GM12873 (cell line): ENCODE data around the gene PRADC1.

ENCODE experiments used
- TF ChIP-seq, protein P1 (sequence below): IDR thresholded peaks from 2 replicates; pipeline ENCODE4 v1.5.1; 2012; ENCODE audit warnings: low read depth, mild to moderate bottlenecking, moderate library complexity, low read length, control low read depth; ENCODE audit not compliant: insufficient read depth; ENCODE audit errors: missing control alignments

Gene PRADC1

DNA sequence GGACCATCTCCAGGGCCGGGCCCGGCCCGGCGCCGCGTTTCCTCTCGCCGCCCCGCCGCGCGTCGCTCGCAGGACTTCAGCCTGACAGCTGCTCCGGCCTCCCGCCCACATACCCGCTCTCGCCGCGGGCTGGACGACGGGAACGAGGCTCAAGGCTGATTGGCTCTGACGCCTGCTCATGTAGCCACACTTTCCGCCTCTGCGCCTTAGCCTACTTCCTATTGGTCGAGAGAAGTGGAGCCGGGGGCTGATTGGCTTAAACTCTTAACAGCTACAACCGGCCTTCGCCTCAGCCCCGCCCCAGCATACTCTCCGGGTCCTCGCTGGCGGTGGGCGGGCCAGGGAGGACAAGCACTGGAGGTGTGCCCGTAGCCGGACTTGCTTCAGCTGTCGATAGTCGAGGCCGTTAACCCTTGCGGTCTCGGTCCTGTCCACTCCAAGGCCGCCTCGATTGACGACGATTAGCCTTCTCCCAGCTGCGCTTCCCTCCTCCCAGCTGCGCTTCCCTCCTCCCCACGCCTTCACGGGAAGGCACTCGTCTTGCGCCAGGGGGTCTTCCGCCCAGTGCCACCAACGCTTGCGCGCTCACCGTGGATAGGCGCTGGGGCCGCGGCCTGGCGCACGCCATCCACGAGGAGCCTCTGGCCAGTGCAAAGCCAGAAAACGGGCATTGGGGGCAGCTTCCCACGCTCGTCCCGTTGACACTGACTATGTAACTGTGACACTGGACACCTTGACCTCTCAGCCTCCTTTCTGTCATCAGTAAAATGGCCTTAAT lies at the start of gene PRADC1:
Gene PRADC1 (minus strand): TSS at position 86 of the 778 bp plus-strand sequence. CDS start 79 bp downstream, at position 7.
- TF ChIP-seq, protein P1, sequence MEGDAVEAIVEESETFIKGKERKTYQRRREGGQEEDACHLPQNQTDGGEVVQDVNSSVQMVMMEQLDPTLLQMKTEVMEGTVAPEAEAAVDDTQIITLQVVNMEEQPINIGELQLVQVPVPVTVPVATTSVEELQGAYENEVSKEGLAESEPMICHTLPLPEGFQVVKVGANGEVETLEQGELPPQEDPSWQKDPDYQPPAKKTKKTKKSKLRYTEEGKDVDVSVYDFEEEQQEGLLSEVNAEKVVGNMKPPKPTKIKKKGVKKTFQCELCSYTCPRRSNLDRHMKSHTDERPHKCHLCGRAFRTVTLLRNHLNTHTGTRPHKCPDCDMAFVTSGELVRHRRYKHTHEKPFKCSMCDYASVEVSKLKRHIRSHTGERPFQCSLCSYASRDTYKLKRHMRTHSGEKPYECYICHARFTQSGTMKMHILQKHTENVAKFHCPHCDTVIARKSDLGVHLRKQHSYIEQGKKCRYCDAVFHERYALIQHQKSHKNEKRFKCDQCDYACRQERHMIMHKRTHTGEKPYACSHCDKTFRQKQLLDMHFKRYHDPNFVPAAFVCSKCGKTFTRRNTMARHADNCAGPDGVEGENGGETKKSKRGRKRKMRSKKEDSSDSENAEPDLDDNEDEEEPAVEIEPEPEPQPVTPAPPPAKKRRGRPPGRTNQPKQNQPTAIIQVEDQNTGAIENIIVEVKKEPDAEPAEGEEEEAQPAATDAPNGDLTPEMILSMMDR = no peak

GRCh38 chr2:73281244-73281643 lies 48.2 kb upstream of the PRADC1 start:
- TF ChIP-seq, protein P1 = no peak

DNA sequence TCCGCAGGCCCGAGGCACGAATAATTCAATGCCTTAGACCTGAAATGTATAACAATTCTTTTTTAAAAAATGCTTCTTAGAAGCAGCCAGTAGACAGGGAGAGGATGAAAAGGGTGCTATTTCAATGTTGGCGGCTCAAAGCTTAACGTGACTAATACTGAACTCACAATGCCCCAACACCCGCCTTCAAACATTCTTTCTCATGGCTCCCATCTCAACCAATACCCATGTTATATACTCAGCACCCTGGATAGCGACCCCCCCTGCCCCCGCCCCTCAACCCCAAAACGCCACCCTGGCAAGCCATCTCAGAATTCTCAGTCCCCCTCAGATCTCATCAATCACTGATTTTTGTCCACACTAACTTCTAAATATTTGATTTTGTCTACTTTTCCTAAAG lies 46.8 kb upstream of the PRADC1 start:
- TF ChIP-seq, protein P1 = no peak

DNA sequence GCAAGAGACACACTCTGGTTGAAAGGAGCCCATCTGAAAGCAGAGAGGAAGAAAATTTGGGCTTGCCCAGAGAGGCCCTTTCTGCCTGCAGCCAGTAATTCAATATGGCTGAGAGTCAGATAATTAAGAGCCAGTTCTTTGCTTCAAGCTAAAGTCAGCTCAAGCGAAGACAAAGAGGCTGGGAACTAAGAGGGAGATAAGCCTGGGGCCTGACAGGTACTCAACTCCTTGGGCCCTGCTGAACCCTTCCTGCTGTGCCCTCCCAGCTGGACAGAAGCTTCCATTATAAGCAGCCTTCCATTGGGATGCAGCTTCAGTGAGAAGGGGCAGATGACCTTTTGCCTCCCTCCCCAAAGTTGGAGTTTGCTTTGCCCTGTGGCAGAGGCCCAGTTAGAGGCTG lies 39.2 kb upstream of the PRADC1 start:
- TF ChIP-seq, protein P1 = no peak

DNA sequence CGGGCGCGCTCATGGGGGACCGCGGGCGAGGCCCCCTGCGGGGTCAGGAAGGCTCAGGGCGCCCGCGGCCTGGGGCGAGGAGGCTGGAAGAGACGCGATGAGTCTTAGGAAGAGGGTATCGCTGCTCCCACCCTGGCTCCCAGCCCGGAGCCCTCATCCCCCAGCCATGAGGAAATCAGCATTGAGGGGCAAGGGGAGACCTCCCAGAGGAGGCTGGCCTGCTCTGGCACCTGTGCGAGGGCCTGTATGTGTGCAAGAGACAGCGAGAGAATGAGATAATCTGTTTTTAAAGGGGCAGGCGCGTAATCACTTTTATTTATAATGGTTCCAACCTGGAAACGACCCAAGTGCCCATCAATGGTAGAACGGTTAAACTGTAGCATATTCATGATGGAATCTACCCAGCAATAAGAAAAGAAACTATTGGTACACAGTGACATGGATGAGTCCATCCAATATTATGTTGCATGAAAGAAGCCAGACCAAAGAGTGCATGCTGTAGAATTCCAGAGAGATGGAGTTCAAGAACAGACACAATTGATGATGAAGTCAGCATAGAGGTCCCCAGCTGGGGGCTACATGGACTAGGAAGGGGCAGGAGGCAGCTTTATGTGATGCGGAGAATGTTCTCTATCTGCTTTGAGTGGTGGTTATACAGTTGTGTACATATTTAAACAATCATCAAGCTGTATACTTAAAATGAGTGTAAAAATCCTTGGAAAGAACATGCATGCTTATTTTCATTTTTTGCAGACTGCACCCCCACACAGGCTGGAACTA lies 36.8 kb upstream of the PRADC1 start:
- TF ChIP-seq, protein P1 = no peak

GRCh38 chr2:73268830-73269685 lies 36.0 kb upstream of the PRADC1 start:
- TF ChIP-seq, protein P1 = no peak
